K562 (cell line): Measurements from ENCODE around the gene POP7. TPM values are rescaled to one million over a fixed set of nuclear protein-coding genes. Genes with fewer than 3 reads are reported as not detected.

Experiments used
- ELF4 ChIP-seq: fragments of 450-650 bp; formaldehyde crosslinking; IDR thresholded peaks from 2 replicates; pipeline ENCODE4 v1.4.0; 2022; ENCODE audit warnings: missing genetic modification characterization
- HOMEZ ChIP-seq: fragments of 250-450 bp; sonication (Bioruptor Pico); IDR thresholded peaks from 2 replicates; pipeline ENCODE4 v1.4.0; 2020; ENCODE audit warnings: mild to moderate bottlenecking, moderate library complexity
- KLF10 ChIP-seq: fragments of 250-450 bp; sonication (Bioruptor Pico); IDR thresholded peaks from 2 replicates; pipeline ENCODE4 v1.6.1; 2021; ENCODE audit warnings: matching md5 sums
- NR2F6 ChIP-seq: fragments of 450-650 bp; formaldehyde crosslinking; IDR thresholded peaks from 2 replicates; pipeline ENCODE4 v1.4.0; 2020; ENCODE audit warnings: mild to moderate bottlenecking
- PHF21A ChIP-seq: fragments of 450-650 bp; IDR thresholded peaks from 2 replicates; pipeline ENCODE4 v1.6.1; 2017; ENCODE audit warnings: low read depth, borderline replicate concordance
- POLR2AphosphoS5 ChIP-seq: IDR thresholded peaks from 2 replicates; pipeline ENCODE4 v1.6.1; 2011; ENCODE audit warnings: mild to moderate bottlenecking, low read depth, low read length, moderate library complexity; ENCODE audit not compliant: control insufficient read depth, insufficient read depth
- RBM17 ChIP-seq: fragments of 200-400 bp; formaldehyde crosslinking; IDR thresholded peaks from 2 replicates; pipeline ENCODE4 v1.6.1; 2017; ENCODE audit warnings: low read depth, mild to moderate bottlenecking, low read length, borderline replicate concordance
- SAFB ChIP-seq: fragments of 200-400 bp; formaldehyde crosslinking; IDR thresholded peaks from 2 replicates; pipeline ENCODE4 v1.6.1; 2017; ENCODE audit warnings: low read depth, low read length, borderline replicate concordance
- ZNF121 ChIP-seq: sonication (generic); formaldehyde crosslinking; conservative IDR thresholded peaks from 2 replicates; pipeline ENCODE4 v1.8.0; 2022; ENCODE audit warnings: missing genetic modification reagents
- ZNF146 ChIP-seq: IDR thresholded peaks from one replicate; pipeline ENCODE4 v1.6.1; 2018; ENCODE audit warnings: missing compliant biosample characterization; ENCODE audit not compliant: unreplicated experiment
- ZNF316 ChIP-seq: fragments of 450-650 bp; IDR thresholded peaks from 2 replicates; pipeline ENCODE4 v1.6.1; 2016
- ZNF318 ChIP-seq, 2 experiments: fragments of 450-650 bp; IDR thresholded peaks; 2 replicates each; pipeline ENCODE4 v1.6.1; 2016; ENCODE audit warnings: mild to moderate bottlenecking in 2 of 2, borderline replicate concordance in 1 of 2, low read depth in 1 of 2, moderate library complexity in 1 of 2
- ZNF696 ChIP-seq: fragments of 250-450 bp; sonication (Bioruptor Pico); conservative IDR thresholded peaks from 2 replicates; pipeline ENCODE4 v1.4.0; 2020; ENCODE audit warnings: mild to moderate bottlenecking, moderate library complexity
- polyA plus RNA-seq, 8 experiments: library from polyadenylated mRNA; depleted of rRNA in 4 of 8; stranded (reverse) in 5 of 8; unstranded in 3 of 8; fragments of >200 nt; fragmentation: Nextera tagmentation in 2 of 8; fragmentation: Illumina TruSeq in 1 of 8; extraction: Ambion mirVana in 2 of 8; extraction: Trizol in 1 of 8; gene quantifications; 2 replicates each; pipeline versions ENCODE4 v1.2.1 to v1.2.3, GENCODE V29; 2011 to 2014; ENCODE audit warnings: inconsistent platforms in 1 of 8, missing spikeins in 1 of 8
- total RNA-seq, 7 experiments: library from RNA; depleted of rRNA in 6 of 7; stranded (reverse); fragments of >200 nt in 6 of 7; fragmentation: Illumina TruSeq in 2 of 7; extraction: Trizol in 2 of 7; gene quantifications; 2 replicates each; pipeline versions ENCODE4 v1.2.1 to v1.2.3, GENCODE V29; 2011 to 2021; ENCODE audit warnings: low replicate concordance in 1 of 7

Gene POP7
- total and polyA plus RNA-seq, 9 of the 15 experiments (the other 6 are each of a cell fraction or from before 2014, with no cell fraction given) = 11.5 to 163 (median 68.9) TPM

GRCh38 chr7:100676501-100677306, 29.2 kb upstream of the POP7 start (continued):
- TF ChIP-seq ELF4 (CRISPR knock-in tag) (no peak), ZNF121 (CRISPR knock-in tag) (peak; percentile 66), HOMEZ (CRISPR knock-in tag) (no peak), ZNF318 (IDR thresholded peaks at IDR 0.05; ENCODE audit: borderline replicate concordance in 1 of 2, low read depth in 1 of 2) (no peak), RBM17 (no peak), ZNF316 (no peak), SAFB (no peak), NR2F6 (CRISPR knock-in tag) (no peak), ZNF146 (CRISPR knock-in tag) (no peak), PHF21A (no peak), POLR2AphosphoS5 (0 out of 2 replicates have a peak, but pooled peaks have one; percentile 4), ZNF696 (CRISPR knock-in tag) (no peak), KLF10 (CRISPR knock-in tag) (no peak)
